OCI-LY7 (cell line): ENCODE measurements around the gene CALR.

ENCODE experiments used
- CTCF ChIP-seq: fragments of 200-600 bp; sonication (generic); conservative IDR thresholded peaks from 2 replicates; pipeline ENCODE4 v1.5.1; 2014; ENCODE audit warnings: mild to moderate bottlenecking, antibody characterized with exemption, low read length, moderate library complexity, mixed read lengths
- EZH2phosphoT487 ChIP-seq: fragments of 200-600 bp; sonication (generic); IDR thresholded peaks from 2 replicates; pipeline ENCODE4 v1.6.1; 2018; ENCODE audit warnings: low read depth, borderline replicate concordance, mild to moderate bottlenecking, mixed run types, antibody characterized with exemption, low read length, moderate library complexity, mixed read lengths

- TF ChIP-seq CTCF (no peak), EZH2phosphoT487 (no peak)
These were observed 36.9 kb downstream of the CALR start for GRCh38 chr19:12975221-12975741.
